GM12878 (cell line): Measurements from ENCODE around the gene PSMC3. TPM values are rescaled to one million over a fixed set of nuclear protein-coding genes. Genes with fewer than 3 reads are reported as not detected.

Experiments
- ATAC-seq: fragments of 200-7000 bp; cut with Tn5 transposase; 3 replicates; pipeline ENCODE4 v1.9.1; 2020; ENCODE audit warnings: mild to moderate bottlenecking, moderate library complexity
- BruUV-seq: library from RNA; stranded (reverse); fragments of 400-500 nt; replicated peaks from 2 replicates; lab custom pipeline; 2021; lab: Mats Ljungman, UMichigan
- CTCF ChIA-PET: fragments of 300-600 bp; sonication (Branson Sonifier 250); formaldehyde crosslinking; extraction: SDS; loops from one replicate; lab custom pipeline; 2021; ENCODE audit warnings: inconsistent platforms; lab: Yijun Ruan, JAX
- POLR2A ChIA-PET: fragments of 350-600 bp; formaldehyde crosslinking; extraction: SDS; loops from one replicate; lab custom pipeline; 2021; ENCODE audit warnings: inconsistent platforms; lab: Charles Lee
- RAD21 ChIA-PET: fragments of 300-600 bp; sonication (Branson Sonifier 250); formaldehyde crosslinking; loops from one replicate; lab custom pipeline; 2023; ENCODE audit warnings: antibody characterized with exemption; ENCODE audit not compliant: unreplicated experiment; lab: Charles Lee
- SMC1A ChIA-PET: fragments of 300-600 bp; sonication (Branson Sonifier 250); formaldehyde crosslinking; loops from one replicate; lab custom pipeline; 2023; ENCODE audit not compliant: unreplicated experiment, uncharacterized antibody; lab: Charles Lee
- DNase-seq: peaks from one replicate; pipeline ENCODE4 v3.0.0-alpha.2; 2011; ENCODE audit warnings: low read depth, low spot score
- FAIRE-seq: peaks from 3 replicates; lab custom pipeline; 2011; peaks lifted over from hg19 to GRCh38; lab: Jason Lieb, UNC
- H2AFZ ChIP-seq: 2 replicates; pipeline ENCODE4 v1.6.0; 2011; ENCODE audit warnings: low read depth, low read length, control low read depth; ENCODE audit not compliant: control insufficient read depth
- H3K27ac ChIP-seq: 2 replicates; pipeline ENCODE4 v1.5.1; 2011; ENCODE audit warnings: control low read depth; ENCODE audit not compliant: control insufficient read depth, insufficient read depth
- H3K27me3 ChIP-seq, 2 experiments: replicated peaks in 1 of 2; 2 replicates each; pipeline versions ENCODE4 v1.6.0 to v1.6.1; 2011; ENCODE audit warnings: low read length in 1 of 2; ENCODE audit not compliant: control insufficient read depth in 2 of 2, insufficient read depth in 2 of 2
- H3K36me3 ChIP-seq, 2 experiments: 2 replicates each; pipeline ENCODE4 v1.5.1; 2011; ENCODE audit warnings: low read length in 1 of 2; ENCODE audit not compliant: control insufficient read depth in 2 of 2, insufficient read depth in 2 of 2
- H3K4me1 ChIP-seq: 2 replicates; pipeline ENCODE4 v1.6.1; 2011; ENCODE audit warnings: mild to moderate bottlenecking, low read length, moderate library complexity, mixed read lengths; ENCODE audit not compliant: control insufficient read depth, insufficient read depth
- H3K4me2 ChIP-seq: 2 replicates; pipeline ENCODE4 v1.6.0; 2011; ENCODE audit warnings: control low read depth; ENCODE audit not compliant: control insufficient read depth, insufficient read depth
- H3K4me3 ChIP-seq: fragments of 200-600 bp; sonication (generic); 2 replicates; pipeline ENCODE4 v1.5.1; 2016
- H3K79me2 ChIP-seq: 2 replicates; pipeline ENCODE4 v1.6.0; 2011; ENCODE audit warnings: low read length; ENCODE audit not compliant: control insufficient read depth, insufficient read depth
- H3K9ac ChIP-seq: 2 replicates; pipeline ENCODE4 v1.8.0; 2011; ENCODE audit warnings: low read length, control low read depth, mixed read lengths; ENCODE audit not compliant: control insufficient read depth, insufficient read depth
- H3K9me3 ChIP-seq: replicated peaks from 3 replicates; pipeline ENCODE4 v1.5.1; 2011; ENCODE audit warnings: mild to moderate bottlenecking, low read length; ENCODE audit not compliant: control insufficient read depth, insufficient read depth
- H4K20me1 ChIP-seq: 2 replicates; pipeline ENCODE4 v1.6.0; 2011; ENCODE audit not compliant: control insufficient read depth, insufficient read depth
- MEF2B ChIP-seq: fragments of 450-650 bp; IDR thresholded peaks from 2 replicates; pipeline ENCODE4 v1.6.1; 2018; ENCODE audit warnings: mild to moderate bottlenecking, moderate library complexity; ENCODE audit not compliant: partially characterized antibody, poor library complexity, severe bottlenecking
- MXI1 ChIP-seq: fragments of 150-350 bp; IDR thresholded peaks from 2 replicates; pipeline ENCODE4 v1.6.1; 2011; ENCODE audit warnings: low read depth, mild to moderate bottlenecking, inconsistent platforms, low read length, improper control_type of control experiment
- RAD51 ChIP-seq: fragments of 450-650 bp; IDR thresholded peaks from 2 replicates; pipeline ENCODE4 v1.6.1; 2016; ENCODE audit warnings: moderate library complexity, mild to moderate bottlenecking, inconsistent platforms
- SMAD5 ChIP-seq: IDR thresholded peaks from 2 replicates; pipeline ENCODE4 v1.6.1; 2016; ENCODE audit warnings: antibody characterized with exemption, low read depth
- ZNF207 ChIP-seq: fragments of 450-650 bp; IDR thresholded peaks from 2 replicates; pipeline ENCODE4 v1.6.1; 2014; ENCODE audit warnings: antibody characterized with exemption, mild to moderate bottlenecking, borderline replicate concordance
- WGBS: methylation state at CpG from one replicate; pipeline ENCODE4 v1.1.6; 2016; ENCODE audit warnings: low lambda C conversion rate; ENCODE audit not compliant: insufficient replicate concordance, insufficient coverage; ENCODE audit errors: missing lambda C conversion rate; 5-methylcytosine and 5-hydroxymethylcytosine counted together
- in situ Hi-C: fragments of 300-500 bp; cut with MboI; formaldehyde crosslinking; loops from 9 replicates; pipeline ENCODE4 v1.14.3; 2018; ENCODE audit warnings: mixed read lengths
- intact Hi-C: fragments of 100-400 bp; cut with micrococcal nuclease; formaldehyde crosslinking; loops from one replicate; pipeline ENCODE4 v1.14.2; 2022; ENCODE audit not compliant: unreplicated experiment
- polyA plus RNA-seq, 11 experiments: library from polyadenylated mRNA; depleted of rRNA in 4 of 11; unstranded in 6 of 11; stranded (reverse) in 5 of 11; fragments of >200 nt; fragmentation: Nextera tagmentation in 4 of 11; fragmentation: Illumina TruSeq in 1 of 11; extraction: Ambion mirVana in 4 of 11; extraction: Trizol in 1 of 11; gene quantifications; 1 replicate in 1 of 11; 2 replicates in 10 of 11; pipeline versions ENCODE4 v1.2.1 to v1.2.3, GENCODE V29; 2011 to 2016; ENCODE audit warnings: inconsistent platforms in 2 of 11, missing spikeins in 2 of 11, low read depth in 1 of 11
- total RNA-seq, 4 experiments: library from RNA; depleted of rRNA in 3 of 4; stranded (reverse); fragments of >200 nt in 3 of 4; fragmentation: Illumina TruSeq in 1 of 4; extraction: Trizol in 1 of 4; gene quantifications; 2 replicates each; pipeline versions ENCODE4 v1.2.1 to v1.2.3, GENCODE V29; 2013 to 2021
- TF ChIP-seq, protein P1 (sequence below): fragments of 450-650 bp; IDR thresholded peaks from 2 replicates; pipeline ENCODE4 v1.6.1; 2017; ENCODE audit warnings: mild to moderate bottlenecking, moderate library complexity
- TF ChIP-seq, protein P2 (sequence below): IDR thresholded peaks from 2 replicates; pipeline ENCODE4 v1.6.1; 2012; ENCODE audit warnings: improper control_type of control experiment, low read depth, low read length; ENCODE audit not compliant: insufficient replicate concordance
- TF ChIP-seq, protein P3 (sequence below): IDR thresholded peaks from 2 replicates; pipeline ENCODE4 v1.6.1; 2011; ENCODE audit warnings: low read depth, low read length, improper control_type of control experiment, borderline replicate concordance
- TF ChIP-seq, protein P4 (sequence below): IDR thresholded peaks from 2 replicates; pipeline ENCODE4 v1.6.1; 2011; ENCODE audit warnings: low read depth, mild to moderate bottlenecking, low read length, moderate library complexity, borderline replicate concordance; ENCODE audit errors: extremely low read depth
- TF ChIP-seq, protein P5 (sequence below): fragments of 450-650 bp; IDR thresholded peaks from 2 replicates; pipeline ENCODE4 v1.6.1; 2018; ENCODE audit warnings: borderline replicate concordance, mild to moderate bottlenecking; ENCODE audit not compliant: partially characterized antibody

PSMC3 gene
- total and polyA plus RNA-seq, 10 of the 15 experiments (the other 5 are each of a cell fraction or from before 2014, with no cell fraction given): 39.5 to 289 (median 155) TPM

DNA sequence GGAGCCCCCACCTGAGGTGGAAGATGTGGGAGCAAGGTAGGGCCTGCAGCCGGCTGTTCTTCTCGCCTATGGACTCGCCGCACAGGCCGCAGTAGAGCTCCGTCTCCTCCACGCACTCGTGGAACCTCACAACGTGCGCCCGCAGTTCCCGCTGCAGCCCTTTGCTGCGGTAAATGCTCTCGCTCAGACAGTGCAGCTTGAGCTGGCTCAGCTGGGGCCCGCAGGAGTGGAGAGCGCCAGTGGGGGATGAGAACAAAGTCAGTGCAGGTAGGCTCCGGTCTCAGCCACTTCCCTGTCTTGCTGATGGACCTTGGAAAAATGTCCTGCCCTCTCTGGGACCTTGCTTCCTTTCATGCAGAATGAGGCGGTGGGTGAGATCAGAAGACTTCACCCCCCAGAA, 12.5 kb upstream of the PSMC3 start:
- DNase-seq (no peak), FAIRE-seq (no peak), ATAC-seq (no peak)
- Histone ChIP-seq H3K4me1 (no peaks in the 10 kb centered on the region), H3K9me3 (no peaks in the 10 kb centered on the region), H2AFZ (no peak overlapping the region), H3K9ac (no peak overlapping the region), H3K27me3 (no peaks in the 10 kb centered on the region; a peak in 1 of 4 replicates), H4K20me1 (no peaks in the 10 kb centered on the region), H3K4me2 (no peak overlapping the region), H3K79me2 (no peaks in the 10 kb centered on the region), H3K27ac (no peak overlapping the region), H3K36me3 (no peaks in the 10 kb centered on the region), H3K4me3 (no peak overlapping the region)
- no TSS peak for BruUV-seq
- ChIA-PET RAD21 (no interaction called here), CTCF (interaction anchor here (1.6 kb wide), 1 partner anchor 16 kb away, joined by 8 read pairs; no protein-coding TSS in a partner anchor), POLR2A (no interaction called here), SMC1A (no interaction called here)
- in situ Hi-C loops (no loop called here), intact Hi-C loops (no loop called here)
- 88% methylated on average over 15 of the region's 18 CpGs for WGBS
- TF ChIP-seq, protein P1, sequence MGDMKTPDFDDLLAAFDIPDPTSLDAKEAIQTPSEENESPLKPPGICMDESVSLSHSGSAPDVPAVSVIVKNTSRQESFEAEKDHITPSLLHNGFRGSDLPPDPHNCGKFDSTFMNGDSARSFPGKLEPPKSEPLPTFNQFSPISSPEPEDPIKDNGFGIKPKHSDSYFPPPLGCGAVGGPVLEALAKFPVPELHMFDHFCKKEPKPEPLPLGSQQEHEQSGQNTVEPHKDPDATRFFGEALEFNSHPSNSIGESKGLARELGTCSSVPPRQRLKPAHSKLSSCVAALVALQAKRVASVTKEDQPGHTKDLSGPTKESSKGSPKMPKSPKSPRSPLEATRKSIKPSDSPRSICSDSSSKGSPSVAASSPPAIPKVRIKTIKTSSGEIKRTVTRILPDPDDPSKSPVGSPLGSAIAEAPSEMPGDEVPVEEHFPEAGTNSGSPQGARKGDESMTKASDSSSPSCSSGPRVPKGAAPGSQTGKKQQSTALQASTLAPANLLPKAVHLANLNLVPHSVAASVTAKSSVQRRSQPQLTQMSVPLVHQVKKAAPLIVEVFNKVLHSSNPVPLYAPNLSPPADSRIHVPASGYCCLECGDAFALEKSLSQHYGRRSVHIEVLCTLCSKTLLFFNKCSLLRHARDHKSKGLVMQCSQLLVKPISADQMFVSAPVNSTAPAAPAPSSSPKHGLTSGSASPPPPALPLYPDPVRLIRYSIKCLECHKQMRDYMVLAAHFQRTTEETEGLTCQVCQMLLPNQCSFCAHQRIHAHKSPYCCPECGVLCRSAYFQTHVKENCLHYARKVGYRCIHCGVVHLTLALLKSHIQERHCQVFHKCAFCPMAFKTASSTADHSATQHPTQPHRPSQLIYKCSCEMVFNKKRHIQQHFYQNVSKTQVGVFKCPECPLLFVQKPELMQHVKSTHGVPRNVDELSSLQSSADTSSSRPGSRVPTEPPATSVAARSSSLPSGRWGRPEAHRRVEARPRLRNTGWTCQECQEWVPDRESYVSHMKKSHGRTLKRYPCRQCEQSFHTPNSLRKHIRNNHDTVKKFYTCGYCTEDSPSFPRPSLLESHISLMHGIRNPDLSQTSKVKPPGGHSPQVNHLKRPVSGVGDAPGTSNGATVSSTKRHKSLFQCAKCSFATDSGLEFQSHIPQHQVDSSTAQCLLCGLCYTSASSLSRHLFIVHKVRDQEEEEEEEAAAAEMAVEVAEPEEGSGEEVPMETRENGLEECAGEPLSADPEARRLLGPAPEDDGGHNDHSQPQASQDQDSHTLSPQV: no peak
- no peak for TF ChIP-seq MXI1
- TF ChIP-seq MEF2B: no peak
- no peak for TF ChIP-seq ZNF207
- no peak for TF ChIP-seq RAD51
- TF ChIP-seq, protein P2, sequence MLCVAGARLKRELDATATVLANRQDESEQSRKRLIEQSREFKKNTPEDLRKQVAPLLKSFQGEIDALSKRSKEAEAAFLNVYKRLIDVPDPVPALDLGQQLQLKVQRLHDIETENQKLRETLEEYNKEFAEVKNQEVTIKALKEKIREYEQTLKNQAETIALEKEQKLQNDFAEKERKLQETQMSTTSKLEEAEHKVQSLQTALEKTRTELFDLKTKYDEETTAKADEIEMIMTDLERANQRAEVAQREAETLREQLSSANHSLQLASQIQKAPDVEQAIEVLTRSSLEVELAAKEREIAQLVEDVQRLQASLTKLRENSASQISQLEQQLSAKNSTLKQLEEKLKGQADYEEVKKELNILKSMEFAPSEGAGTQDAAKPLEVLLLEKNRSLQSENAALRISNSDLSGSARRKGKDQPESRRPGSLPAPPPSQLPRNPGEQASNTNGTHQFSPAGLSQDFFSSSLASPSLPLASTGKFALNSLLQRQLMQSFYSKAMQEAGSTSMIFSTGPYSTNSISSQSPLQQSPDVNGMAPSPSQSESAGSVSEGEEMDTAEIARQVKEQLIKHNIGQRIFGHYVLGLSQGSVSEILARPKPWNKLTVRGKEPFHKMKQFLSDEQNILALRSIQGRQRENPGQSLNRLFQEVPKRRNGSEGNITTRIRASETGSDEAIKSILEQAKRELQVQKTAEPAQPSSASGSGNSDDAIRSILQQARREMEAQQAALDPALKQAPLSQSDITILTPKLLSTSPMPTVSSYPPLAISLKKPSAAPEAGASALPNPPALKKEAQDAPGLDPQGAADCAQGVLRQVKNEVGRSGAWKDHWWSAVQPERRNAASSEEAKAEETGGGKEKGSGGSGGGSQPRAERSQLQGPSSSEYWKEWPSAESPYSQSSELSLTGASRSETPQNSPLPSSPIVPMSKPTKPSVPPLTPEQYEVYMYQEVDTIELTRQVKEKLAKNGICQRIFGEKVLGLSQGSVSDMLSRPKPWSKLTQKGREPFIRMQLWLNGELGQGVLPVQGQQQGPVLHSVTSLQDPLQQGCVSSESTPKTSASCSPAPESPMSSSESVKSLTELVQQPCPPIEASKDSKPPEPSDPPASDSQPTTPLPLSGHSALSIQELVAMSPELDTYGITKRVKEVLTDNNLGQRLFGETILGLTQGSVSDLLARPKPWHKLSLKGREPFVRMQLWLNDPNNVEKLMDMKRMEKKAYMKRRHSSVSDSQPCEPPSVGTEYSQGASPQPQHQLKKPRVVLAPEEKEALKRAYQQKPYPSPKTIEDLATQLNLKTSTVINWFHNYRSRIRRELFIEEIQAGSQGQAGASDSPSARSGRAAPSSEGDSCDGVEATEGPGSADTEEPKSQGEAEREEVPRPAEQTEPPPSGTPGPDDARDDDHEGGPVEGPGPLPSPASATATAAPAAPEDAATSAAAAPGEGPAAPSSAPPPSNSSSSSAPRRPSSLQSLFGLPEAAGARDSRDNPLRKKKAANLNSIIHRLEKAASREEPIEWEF: no peak
- TF ChIP-seq, protein P3, sequence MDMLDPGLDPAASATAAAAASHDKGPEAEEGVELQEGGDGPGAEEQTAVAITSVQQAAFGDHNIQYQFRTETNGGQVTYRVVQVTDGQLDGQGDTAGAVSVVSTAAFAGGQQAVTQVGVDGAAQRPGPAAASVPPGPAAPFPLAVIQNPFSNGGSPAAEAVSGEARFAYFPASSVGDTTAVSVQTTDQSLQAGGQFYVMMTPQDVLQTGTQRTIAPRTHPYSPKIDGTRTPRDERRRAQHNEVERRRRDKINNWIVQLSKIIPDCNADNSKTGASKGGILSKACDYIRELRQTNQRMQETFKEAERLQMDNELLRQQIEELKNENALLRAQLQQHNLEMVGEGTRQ: no peak
- TF ChIP-seq SMAD5: no peak
- TF ChIP-seq, protein P4, sequence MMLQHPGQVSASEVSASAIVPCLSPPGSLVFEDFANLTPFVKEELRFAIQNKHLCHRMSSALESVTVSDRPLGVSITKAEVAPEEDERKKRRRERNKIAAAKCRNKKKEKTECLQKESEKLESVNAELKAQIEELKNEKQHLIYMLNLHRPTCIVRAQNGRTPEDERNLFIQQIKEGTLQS: no peak
- TF ChIP-seq, protein P5, sequence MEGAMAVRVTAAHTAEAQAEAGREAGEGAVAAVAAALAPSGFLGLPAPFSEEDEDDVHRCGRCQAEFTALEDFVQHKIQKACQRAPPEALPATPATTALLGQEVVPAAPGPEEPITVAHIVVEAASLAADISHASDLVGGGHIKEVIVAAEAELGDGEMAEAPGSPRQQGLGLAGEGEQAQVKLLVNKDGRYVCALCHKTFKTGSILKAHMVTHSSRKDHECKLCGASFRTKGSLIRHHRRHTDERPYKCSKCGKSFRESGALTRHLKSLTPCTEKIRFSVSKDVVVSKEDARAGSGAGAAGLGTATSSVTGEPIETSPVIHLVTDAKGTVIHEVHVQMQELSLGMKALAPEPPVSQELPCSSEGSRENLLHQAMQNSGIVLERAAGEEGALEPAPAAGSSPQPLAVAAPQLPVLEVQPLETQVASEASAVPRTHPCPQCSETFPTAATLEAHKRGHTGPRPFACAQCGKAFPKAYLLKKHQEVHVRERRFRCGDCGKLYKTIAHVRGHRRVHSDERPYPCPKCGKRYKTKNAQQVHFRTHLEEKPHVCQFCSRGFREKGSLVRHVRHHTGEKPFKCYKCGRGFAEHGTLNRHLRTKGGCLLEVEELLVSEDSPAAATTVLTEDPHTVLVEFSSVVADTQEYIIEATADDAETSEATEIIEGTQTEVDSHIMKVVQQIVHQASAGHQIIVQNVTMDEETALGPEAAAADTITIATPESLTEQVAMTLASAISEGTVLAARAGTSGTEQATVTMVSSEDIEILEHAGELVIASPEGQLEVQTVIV: no peak
